Stimulated activated CD4-positive, alpha-beta T cell treated with anti-CD3 and anti-CD28 coated beads, Interleukin-4, amount 100 ng/mL, for 24 hours (primary cell): Measurements from ENCODE around the gene OBSCN.
A peak's percentile ranks its signal among the peaks of the same experiment; 100 is the strongest.
"Not testable (repeated sequence)": the region's sequence is repeated elsewhere in the genome, so short reads cannot be mapped to it uniquely, and the experiment has no call there.

Experiments used
- DNase-seq: peaks from one replicate; pipeline ENCODE4 v3.0.0-alpha.2; 2020

Gene OBSCN

GRCh38 chr1:228263636-228264035 is 55.8 kb downstream of the OBSCN start:
- DNase-seq, result no peak

GRCh38 chr1:228264090-228264829 is 56.4 kb downstream of the OBSCN start:
- DNase-seq, result no peak

GRCh38 chr1:228265167-228265566 is 57.3 kb downstream of the OBSCN start:
- DNase-seq, result no peak

GRCh38 chr1:228267962-228268880 is 60.4 kb downstream of the OBSCN start:
- no peak for DNase-seq

- DNase-seq, result no peak
Observed at GRCh38 chr1:228268881-228269265, 61.0 kb downstream of the OBSCN start.

GRCh38 chr1:228269431-228269830 is 61.6 kb downstream of the OBSCN start:
- DNase-seq, result not testable (repeated sequence)

GRCh38 chr1:228270032-228270431 is 62.2 kb downstream of the OBSCN start:
- DNase-seq, result no peak

- no peak for DNase-seq
Observed at GRCh38 chr1:228271701-228272251, 63.9 kb downstream of the OBSCN start.

- DNase-seq, result no peak
Observed at GRCh38 chr1:228272331-228272791, 64.5 kb downstream of the OBSCN start.

- DNase-seq, result no peak
Observed at GRCh38 chr1:228272831-228273571, 65.2 kb downstream of the OBSCN start.

- DNase-seq, result no peak
Observed at GRCh38 chr1:228273720-228274451, 66.0 kb downstream of the OBSCN start.

- no peak for DNase-seq
Observed at GRCh38 chr1:228274452-228275178, 66.8 kb downstream of the OBSCN start.

GRCh38 chr1:228275179-228275429 is 67.3 kb downstream of the OBSCN start:
- no peak for DNase-seq

GRCh38 chr1:228275430-228276173 is 67.8 kb downstream of the OBSCN start:
- peak; percentile 89 for DNase-seq

- no peak for DNase-seq
Observed at GRCh38 chr1:228276174-228276831, 68.5 kb downstream of the OBSCN start.

GRCh38 chr1:228276901-228277490 is 69.2 kb downstream of the OBSCN start:
- DNase-seq, result no peak

GRCh38 chr1:228277491-228278431 is 69.9 kb downstream of the OBSCN start:
- DNase-seq, result no peak

- no peak for DNase-seq
Observed at GRCh38 chr1:228278432-228278941, 70.6 kb downstream of the OBSCN start.
